Stimulated activated CD4-positive, alpha-beta T cell treated with anti-CD3 and anti-CD28 coated beads, Interleukin-12 subunit alpha, Interleukin-12 subunit beta, amount 100 ng/mL, for 48 hours (primary cell): Measurements from ENCODE around the gene CDCA3.
"Not testable (repeated sequence)": the region's sequence is repeated elsewhere in the genome, so short reads cannot be mapped to it uniquely, and the experiment has no call there.

ENCODE experiments used
- DNase-seq, 3 donors: peaks; one replicate each; pipeline ENCODE4 v3.0.0-alpha.2; 2020; ENCODE audit warnings: low read depth in 2 of 3, low spot score in 1 of 3

The CDCA3 gene

GRCh38 chr12:6851153-6851920, at the start of gene CDCA3:
CDCA3 (minus strand) TSS chr12:6851286; CDS start chr12:6850952, 334 bp downstream.
- DNase-seq: peak; percentile 94 to 95 (median 95)

DNA sequence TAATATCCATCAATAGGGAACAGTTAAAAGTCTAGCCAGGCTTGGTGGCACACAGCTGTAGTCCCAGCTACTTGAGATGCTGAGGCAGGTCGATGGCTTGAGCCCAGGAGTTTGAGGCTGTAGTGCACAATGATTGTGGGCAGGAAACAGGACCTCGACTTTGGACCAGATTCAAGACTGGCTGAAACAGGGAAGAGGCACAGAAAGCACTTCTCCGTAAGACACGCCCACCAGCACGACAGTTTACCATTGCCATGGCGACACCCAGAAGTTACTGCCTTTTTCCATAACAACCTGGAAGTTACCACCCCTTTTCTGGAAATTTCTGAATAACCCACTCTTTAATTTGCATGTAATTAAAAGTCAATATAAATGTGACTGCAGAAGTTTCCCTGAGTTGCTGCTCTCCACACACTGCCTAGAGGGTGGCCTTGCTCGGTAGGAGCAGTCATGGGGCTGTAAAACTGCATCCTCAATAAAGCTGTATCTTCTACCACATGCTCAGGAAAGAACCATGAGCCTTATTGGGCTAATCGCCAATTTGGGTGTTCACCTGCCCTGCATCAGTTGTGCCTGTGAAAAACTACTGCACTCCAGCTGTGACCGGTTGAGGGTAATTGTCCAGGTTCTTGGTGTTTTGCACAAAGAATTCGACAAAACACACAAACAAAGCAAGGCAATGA, 48.9 kb upstream of the CDCA3 start:
- no peak for DNase-seq

GRCh38 chr12:6899427-6899826, 48.3 kb upstream of the CDCA3 start:
- DNase-seq: no peak

DNA sequence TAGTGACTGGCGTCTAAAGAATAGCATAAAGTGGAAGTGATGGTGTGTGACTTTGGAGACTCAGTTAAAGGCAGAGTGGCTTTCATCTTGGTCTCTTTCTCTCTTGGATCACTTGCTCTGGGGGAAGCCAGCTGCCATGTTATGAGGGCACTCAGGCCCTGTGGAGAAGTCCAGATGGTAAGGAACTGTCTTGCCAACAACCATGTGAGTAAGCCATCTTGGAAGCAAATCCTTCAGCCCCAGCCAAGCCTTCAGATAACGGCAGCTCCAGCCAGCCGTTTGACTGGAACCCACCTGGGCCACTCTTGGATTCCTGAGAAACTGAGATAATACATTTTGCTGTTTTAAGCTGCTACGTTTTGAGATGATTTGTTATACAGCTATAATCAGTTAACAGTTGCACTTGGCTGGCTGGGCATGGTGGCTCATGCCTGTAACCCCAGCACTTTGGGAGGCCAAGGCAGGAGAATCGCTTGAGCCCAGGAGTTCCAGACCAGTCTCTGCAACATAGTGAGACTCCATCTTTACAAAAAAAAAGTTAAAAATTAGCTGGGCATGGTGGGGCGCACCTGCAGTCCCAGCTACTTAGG, 45.9 kb upstream of the CDCA3 start:
- no peak for DNase-seq

DNA sequence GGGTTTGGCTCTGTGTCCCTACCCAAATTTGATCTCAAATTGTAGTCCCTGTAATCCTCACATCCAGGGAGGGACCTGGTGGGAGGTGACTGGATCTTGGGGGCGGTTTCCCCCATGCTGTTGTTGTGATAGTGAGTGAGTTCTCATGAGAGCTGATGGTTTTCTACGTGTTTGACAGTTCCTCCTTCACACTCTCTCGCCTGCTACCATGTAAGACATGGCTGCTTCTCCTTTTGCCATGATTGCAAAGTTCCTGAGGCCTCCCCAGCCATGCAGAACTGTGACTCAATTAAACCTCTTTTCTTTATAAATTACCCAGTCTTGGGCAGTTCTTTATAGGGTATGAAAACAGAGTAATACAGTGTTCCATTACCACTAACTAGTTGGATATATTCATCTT, 43.2 kb upstream of the CDCA3 start:
- DNase-seq: no peak

DNA sequence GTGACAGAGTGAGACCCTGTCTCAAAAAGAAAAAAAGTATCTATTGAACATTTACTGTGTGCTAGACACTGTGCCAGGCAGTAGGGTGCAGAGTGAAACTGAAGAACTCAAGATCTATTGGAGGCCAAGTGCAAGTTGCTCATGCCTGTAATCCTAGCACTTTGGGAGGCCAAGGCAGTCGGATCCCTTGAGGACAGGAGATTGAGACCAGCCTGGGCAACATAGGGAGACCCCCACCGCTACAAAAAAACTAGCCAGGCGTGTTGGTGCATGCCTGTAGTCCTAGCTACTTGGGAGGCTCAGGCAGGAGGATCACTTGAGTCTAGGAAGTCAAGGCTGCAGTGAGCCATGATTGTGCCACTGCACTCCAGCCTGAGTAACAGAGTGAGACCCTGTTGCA, 41.6 kb upstream of the CDCA3 start:
- not testable (repeated sequence) for DNase-seq

DNA sequence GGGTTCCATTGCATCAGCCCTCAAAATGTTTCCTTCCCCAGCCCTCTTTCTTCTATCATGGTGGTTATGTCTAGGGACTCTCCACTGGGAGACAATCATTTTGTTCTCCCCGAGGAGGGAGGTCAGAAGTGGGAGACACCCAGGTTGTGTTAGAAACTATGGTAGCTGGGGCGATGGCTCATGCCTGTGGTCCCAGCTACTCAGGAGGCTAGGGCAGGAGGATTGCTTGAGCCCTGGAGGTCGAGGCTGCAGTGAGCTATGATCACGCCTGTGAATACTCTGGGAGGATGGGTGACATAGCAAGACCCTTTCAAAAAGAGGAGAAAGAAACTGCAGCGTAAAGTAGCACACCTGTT, 40.5 kb upstream of the CDCA3 start:
- DNase-seq: no peak

DNA sequence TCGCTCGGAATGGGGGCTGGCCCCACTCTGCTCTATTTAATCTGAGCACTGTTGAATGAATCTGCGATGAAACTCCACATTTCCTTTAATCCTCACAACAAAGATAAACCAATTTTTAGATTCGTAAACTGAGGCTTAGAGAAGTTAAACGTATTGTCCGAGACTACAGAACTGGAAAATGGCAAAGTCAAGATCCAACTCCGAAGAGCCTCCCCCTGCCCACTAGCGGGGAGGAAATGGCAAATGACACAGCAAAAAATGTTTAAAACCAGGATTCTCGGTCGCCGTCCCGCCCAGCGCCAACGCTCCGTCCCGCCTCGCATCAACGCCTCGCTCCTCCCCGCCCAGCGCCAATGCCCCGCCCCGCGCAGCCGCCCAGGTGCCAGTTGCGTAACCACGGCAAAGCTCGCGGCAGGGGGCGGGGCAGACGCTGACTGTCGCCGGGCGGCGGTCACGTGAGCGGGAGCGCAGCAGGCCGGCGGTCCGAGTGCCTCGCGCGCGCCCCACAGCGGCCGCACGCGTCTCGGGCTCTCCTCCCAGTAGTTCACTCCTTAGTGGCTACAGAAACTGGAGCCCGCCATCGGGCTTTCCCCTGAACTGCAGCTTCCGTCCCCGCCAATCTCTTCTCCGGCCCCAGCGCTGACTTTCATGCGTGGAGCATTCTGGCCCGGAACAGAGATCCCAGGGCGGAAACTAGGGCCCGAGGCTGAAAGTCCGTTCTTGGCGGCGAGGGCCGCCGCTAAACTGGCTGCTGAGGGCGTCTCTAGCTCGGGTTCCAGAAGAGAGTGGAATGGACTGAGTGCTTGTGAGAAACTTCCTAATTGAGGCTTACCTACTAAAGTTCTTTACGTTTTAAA, 39.9 kb upstream of the CDCA3 start:
- DNase-seq: peak; percentile 97 to 100 (median 98)

- DNase-seq: not testable (repeated sequence)
These were observed 38.9 kb upstream of the CDCA3 start for GRCh38 chr12:6889775-6890573.

GRCh38 chr12:6888794-6889193, 37.7 kb upstream of the CDCA3 start:
- not testable (repeated sequence) for DNase-seq

DNA sequence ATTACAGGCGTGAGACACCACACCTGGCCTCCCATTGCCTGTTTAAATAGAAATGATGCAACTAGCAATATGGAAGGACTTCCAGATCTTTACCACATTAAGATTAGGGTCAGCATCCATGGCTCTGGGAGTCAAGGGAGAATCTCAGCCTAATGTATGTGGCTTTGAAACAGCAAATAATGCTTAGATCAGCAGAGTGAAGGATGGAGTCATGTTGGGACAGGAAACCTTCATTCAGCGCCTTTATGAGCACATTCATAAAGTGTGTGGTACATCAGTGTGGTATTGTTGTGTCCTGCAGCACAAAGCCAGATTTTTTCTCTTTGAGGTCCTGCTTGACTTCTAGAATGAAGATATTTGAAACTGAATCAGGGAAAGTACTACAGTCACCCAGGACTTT, 37.3 kb upstream of the CDCA3 start:
- DNase-seq: no peak

- DNase-seq: no peak
These were observed 36.4 kb upstream of the CDCA3 start for GRCh38 chr12:6887460-6887859.

DNA sequence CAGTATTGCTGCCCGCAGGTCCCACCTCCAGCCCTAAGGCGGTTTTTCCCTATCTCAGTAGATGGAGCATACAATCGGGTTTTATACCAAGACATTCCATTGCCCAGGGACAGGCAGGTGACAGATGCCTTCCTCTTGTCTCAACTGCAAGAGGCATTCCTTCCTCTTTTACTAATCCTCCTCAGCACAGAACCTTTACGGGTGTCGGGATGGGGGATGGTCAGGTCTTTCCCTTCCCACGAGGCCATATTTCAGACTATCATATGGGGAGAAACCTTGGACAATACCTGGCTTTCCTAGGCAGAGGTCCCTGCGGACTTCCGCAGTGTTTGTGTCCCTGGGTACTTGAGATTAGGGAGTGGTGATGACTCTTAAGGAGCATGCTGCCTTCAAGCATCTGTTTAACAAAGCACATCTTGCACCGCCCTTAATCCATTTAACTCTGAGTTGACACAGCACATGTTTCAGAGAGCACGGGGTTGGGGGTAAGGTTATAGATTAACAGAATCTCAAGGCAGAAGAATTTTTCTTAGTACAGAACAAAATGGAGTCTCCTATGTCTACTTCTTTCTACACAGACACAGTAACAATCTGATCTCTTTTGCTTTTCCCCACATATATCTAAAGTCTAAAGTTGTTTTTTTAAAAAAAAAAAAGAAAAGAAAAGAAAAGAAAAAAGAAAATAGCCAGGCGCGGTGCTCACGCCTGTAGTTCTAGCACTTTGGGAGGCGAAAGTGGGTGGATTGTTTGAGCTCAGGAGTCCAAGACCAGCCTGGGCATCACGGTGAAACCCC, 35.3 kb upstream of the CDCA3 start:
- not testable (repeated sequence) for DNase-seq

DNA sequence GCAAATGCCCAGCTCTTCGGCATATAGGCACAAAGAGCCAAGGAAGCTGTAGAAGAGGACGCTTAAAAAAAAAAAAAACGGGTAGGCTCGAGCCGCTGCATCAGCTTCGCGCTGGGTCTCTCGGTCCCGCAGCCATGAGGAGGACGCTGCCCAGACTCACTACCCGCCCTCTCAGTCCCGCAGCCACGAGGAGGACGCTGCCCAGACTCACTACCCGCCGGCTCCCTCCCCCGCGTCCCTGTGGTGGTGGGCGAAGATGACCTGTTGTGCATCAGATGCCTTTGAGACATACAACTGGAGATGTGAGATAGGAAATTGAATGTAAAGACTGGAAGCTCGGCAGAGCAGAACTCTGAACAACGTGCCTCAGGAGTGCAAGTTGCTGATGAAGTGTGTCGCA, 33.5 kb upstream of the CDCA3 start:
- no peak for DNase-seq

GRCh38 chr12:6883683-6884082, 32.6 kb upstream of the CDCA3 start:
- DNase-seq: no peak

DNA sequence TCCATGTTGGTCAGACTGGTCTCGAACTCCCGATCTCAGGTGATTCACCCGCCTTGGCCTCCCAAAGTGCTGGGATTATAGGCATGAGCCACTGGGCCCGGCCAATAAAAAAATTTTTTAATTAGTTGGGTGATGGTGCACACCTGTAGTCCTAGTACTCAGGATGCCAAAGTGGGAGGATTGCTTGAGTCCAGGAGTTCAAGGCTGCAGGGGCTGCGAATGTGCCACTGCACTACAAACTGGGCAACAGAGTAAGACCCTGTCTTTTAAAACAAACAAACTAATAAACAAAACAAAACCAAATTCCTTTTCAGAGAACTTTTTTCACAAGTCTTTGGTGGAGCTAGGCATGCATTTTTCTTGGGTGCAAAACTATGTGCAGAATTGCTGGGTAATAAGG, 32.2 kb upstream of the CDCA3 start:
- DNase-seq: no peak

DNA sequence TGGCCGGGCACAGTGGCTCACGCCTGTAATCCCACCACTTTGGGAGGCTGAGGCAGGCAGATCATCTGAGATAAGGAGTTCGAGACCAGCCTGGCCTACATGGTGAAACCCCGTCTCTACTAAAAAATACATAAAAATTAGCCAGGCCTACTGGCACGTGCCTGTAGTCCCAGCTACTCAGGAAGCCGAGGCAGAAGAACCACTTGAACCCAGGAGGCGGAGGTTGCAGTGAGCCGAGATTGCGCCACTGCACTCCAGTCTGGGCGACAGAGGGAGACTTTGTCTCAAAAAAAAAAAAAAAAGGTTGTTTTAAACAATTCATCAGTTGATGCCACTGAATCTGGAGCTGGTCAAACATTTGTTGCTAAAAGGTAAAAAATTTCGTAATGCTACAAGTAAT, 28.7 kb upstream of the CDCA3 start:
- not testable (repeated sequence) for DNase-seq

GRCh38 chr12:6874015-6874368, 22.9 kb upstream of the CDCA3 start:
- DNase-seq: not testable (repeated sequence)

- DNase-seq: peak; percentile 96 to 99 (median 99)
These were observed 22.3 kb upstream of the CDCA3 start, which contains the start of gene SPSB2 for GRCh38 chr12:6873094-6874014. SPSB2 (minus strand) TSS chr12:6873303; CDS start chr12:6872901, 402 bp downstream.
